Fibroblast of lung (primary cell): Measurements from ENCODE around the gene RPS19BP1.

Experiments used
- EZH2 ChIP-seq: IDR thresholded peaks from 2 replicates; pipeline ENCODE4 v1.5.1; 2012; ENCODE audit warnings: low read length, control low read depth, mild to moderate bottlenecking; ENCODE audit errors: missing control alignments
- TF ChIP-seq, protein P1 (sequence below), 2 donors: IDR thresholded peaks in 1 of 2; conservative IDR thresholded peaks in 1 of 2; 1 replicate in 1 of 2; 2 replicates in 1 of 2; pipeline ENCODE4 v1.5.1; 2011 to 2012; ENCODE audit warnings: low read length in 2 of 2, control low read depth in 1 of 2, inconsistent platforms in 1 of 2, low read depth in 1 of 2, mild to moderate bottlenecking in 1 of 2

DNA sequence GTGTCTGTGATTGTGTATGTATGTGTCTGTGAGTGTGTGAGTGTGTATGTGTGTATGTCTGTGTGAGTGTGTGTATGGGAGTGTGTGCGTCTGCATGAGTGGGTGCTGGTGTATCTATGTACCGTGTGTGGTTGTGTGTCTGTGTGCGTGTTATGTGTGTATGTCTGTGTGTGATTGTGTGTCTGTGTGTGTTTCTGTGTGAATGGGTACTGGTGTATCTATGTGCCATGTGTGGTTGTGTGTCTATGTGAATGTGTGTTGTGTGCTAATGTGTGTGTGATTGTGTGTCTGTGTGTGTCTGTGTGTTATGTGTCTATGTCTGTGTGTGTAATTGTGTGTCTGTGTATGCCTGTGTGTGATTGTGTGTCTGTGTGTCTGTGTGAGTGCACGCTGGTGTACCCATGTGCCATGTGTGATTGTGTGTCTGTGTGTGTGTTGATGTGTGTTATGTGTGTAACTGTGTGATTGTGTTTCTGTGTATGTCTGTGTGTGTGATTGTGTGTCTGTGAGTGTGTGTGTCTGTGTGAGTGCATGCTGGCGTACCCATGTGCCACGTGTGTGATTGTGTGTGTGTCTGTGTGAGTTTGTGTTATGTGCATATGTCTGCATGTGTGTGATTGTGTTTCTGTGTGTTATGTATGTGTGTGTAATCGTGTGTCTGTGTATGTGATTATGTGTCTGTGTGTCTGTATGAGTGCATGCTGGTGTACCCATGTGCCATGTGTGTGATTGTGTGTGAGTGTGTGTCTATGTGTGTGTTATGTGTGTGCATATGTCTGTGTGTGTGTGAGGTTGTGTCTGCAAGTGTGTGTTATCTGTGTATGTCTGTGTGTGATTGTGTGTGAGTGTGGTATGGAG lies 31.3 kb upstream of the RPS19BP1 start:
- TF ChIP-seq, protein P1, sequence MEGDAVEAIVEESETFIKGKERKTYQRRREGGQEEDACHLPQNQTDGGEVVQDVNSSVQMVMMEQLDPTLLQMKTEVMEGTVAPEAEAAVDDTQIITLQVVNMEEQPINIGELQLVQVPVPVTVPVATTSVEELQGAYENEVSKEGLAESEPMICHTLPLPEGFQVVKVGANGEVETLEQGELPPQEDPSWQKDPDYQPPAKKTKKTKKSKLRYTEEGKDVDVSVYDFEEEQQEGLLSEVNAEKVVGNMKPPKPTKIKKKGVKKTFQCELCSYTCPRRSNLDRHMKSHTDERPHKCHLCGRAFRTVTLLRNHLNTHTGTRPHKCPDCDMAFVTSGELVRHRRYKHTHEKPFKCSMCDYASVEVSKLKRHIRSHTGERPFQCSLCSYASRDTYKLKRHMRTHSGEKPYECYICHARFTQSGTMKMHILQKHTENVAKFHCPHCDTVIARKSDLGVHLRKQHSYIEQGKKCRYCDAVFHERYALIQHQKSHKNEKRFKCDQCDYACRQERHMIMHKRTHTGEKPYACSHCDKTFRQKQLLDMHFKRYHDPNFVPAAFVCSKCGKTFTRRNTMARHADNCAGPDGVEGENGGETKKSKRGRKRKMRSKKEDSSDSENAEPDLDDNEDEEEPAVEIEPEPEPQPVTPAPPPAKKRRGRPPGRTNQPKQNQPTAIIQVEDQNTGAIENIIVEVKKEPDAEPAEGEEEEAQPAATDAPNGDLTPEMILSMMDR (conservative IDR thresholded peaks at IDR 0.05 in 1 of 2, IDR thresholded peaks at IDR 0.05 in 1 of 2; ENCODE audit: low read depth in 1 of 2, low read length in 2 of 2), result no peak
- TF ChIP-seq EZH2, result no peak
